Liver (tissue), 9 donors: Measurements from ENCODE around the gene C1QTNF12. TPM values are rescaled to one million over a fixed set of nuclear protein-coding genes. Genes with fewer than 3 reads are reported as not detected.

Experiments used
- DNase-seq: peaks from one replicate; pipeline ENCODE4 v3.0.0-alpha.2; 2017; ENCODE audit warnings: low spot score
- H3K27ac ChIP-seq, 2 donors: one replicate each; pipeline ENCODE4 v1.7.0; 2013; ENCODE audit warnings: inconsistent platforms in 2 of 2, low read length in 2 of 2, control low read depth in 1 of 2, low read depth in 1 of 2, mild to moderate bottlenecking in 1 of 2
- H3K27me3 ChIP-seq, 4 donors: one replicate each; pipeline versions ENCODE4 v1.6.1 to v1.7.0; 2013; ENCODE audit warnings: low read length in 3 of 4, inconsistent platforms in 1 of 4, mild to moderate bottlenecking in 1 of 4, moderate library complexity in 1 of 4; ENCODE audit not compliant: control insufficient read depth in 4 of 4, insufficient read depth in 4 of 4
- H3K36me3 ChIP-seq, 4 donors: one replicate each; pipeline versions ENCODE4 v1.6.1 to v1.7.0; 2013; ENCODE audit warnings: low read length in 3 of 4, mild to moderate bottlenecking in 3 of 4, low read depth in 1 of 4, moderate library complexity in 1 of 4; ENCODE audit not compliant: control insufficient read depth in 4 of 4, insufficient read depth in 3 of 4
- H3K4me1 ChIP-seq, 4 donors: one replicate each; pipeline versions ENCODE4 v1.6.1 to v1.7.0; 2013; ENCODE audit warnings: low read length in 3 of 4, mild to moderate bottlenecking in 3 of 4, moderate library complexity in 1 of 4; ENCODE audit not compliant: control insufficient read depth in 4 of 4, insufficient read depth in 4 of 4
- H3K4me3 ChIP-seq, 3 donors: one replicate each; pipeline versions ENCODE4 v1.6.1 to v1.7.0; 2013; ENCODE audit warnings: low read length in 3 of 3, control low read depth in 1 of 3, low read depth in 1 of 3, mild to moderate bottlenecking in 1 of 3
- H3K9ac ChIP-seq, 2 donors: one replicate each; pipeline ENCODE4 v1.7.0; 2013; ENCODE audit warnings: low read length in 2 of 2, mild to moderate bottlenecking in 2 of 2, moderate library complexity in 2 of 2, control low read depth in 1 of 2, low read depth in 1 of 2
- H3K9me3 ChIP-seq, 4 donors: one replicate each; pipeline versions ENCODE4 v1.6.1 to v1.7.0; 2013; ENCODE audit warnings: low read length in 3 of 4; ENCODE audit not compliant: control insufficient read depth in 4 of 4
- EGR1 ChIP-seq, 2 donors: IDR thresholded peaks; 2 replicates each; pipeline ENCODE4 v1.6.1; 2016 to 2018; ENCODE audit warnings: antibody characterized with exemption in 2 of 2, low read depth in 2 of 2
- FOXA1 ChIP-seq: IDR thresholded peaks from 2 replicates; pipeline ENCODE4 v1.6.1; 2016; ENCODE audit warnings: antibody characterized with exemption
- FOXA2 ChIP-seq: IDR thresholded peaks from 2 replicates; pipeline ENCODE4 v1.6.1; 2016; ENCODE audit warnings: antibody characterized with exemption
- GABPA ChIP-seq, 2 donors: IDR thresholded peaks in 1 of 2; conservative IDR thresholded peaks in 1 of 2; 2 replicates each; pipeline ENCODE4 v1.6.1; 2016; ENCODE audit warnings: antibody characterized with exemption in 2 of 2, mild to moderate bottlenecking in 1 of 2, moderate library complexity in 1 of 2
- HNF4A ChIP-seq, 2 donors: conservative IDR thresholded peaks; 2 replicates each; pipeline ENCODE4 v1.6.1; 2016; ENCODE audit warnings: antibody characterized with exemption in 2 of 2, mild to moderate bottlenecking in 2 of 2
- HNF4G ChIP-seq: IDR thresholded peaks from 2 replicates; pipeline ENCODE4 v1.6.1; 2016; ENCODE audit warnings: antibody characterized with exemption
- JUND ChIP-seq, 2 donors: IDR thresholded peaks; 2 replicates each; pipeline ENCODE4 v1.6.1; 2016; ENCODE audit warnings: antibody characterized with exemption in 2 of 2
- NR2F2 ChIP-seq: IDR thresholded peaks from 2 replicates; pipeline ENCODE4 v1.6.1; 2016; ENCODE audit warnings: antibody characterized with exemption
- RAD21 ChIP-seq, 2 donors: IDR thresholded peaks; 2 replicates each; pipeline ENCODE4 v1.6.1; 2016; ENCODE audit warnings: antibody characterized with exemption in 2 of 2, mild to moderate bottlenecking in 2 of 2
- RXRA ChIP-seq, 2 donors: IDR thresholded peaks; 2 replicates each; pipeline ENCODE4 v1.6.1; 2017 to 2018; ENCODE audit warnings: antibody characterized with exemption in 2 of 2, mild to moderate bottlenecking in 1 of 2
- SP1 ChIP-seq: IDR thresholded peaks from 2 replicates; pipeline ENCODE4 v1.6.1; 2018; ENCODE audit warnings: antibody characterized with exemption, mild to moderate bottlenecking
- TAF1 ChIP-seq: conservative IDR thresholded peaks from 2 replicates; pipeline ENCODE4 v1.6.1; 2016; ENCODE audit warnings: antibody characterized with exemption, mild to moderate bottlenecking
- YY1 ChIP-seq: IDR thresholded peaks from 2 replicates; pipeline ENCODE4 v1.6.1; 2016; ENCODE audit warnings: antibody characterized with exemption, mild to moderate bottlenecking
- WGBS: extraction: QIAGEN DNeasy Blood & Tissue Kit; methylation state at CpG from one replicate; pipeline ENCODE4 v1.1.7; 2013; 5-methylcytosine and 5-hydroxymethylcytosine counted together
- polyA plus RNA-seq, 2 donors: library from polyadenylated mRNA; stranded (reverse) in 1 of 2; unstranded in 1 of 2; fragments of 200-250 nt in 1 of 2; fragments of >200 nt in 1 of 2; fragmentation: Nextera tagmentation in 1 of 2; extraction: Ambion mirVana in 1 of 2; gene quantifications; one replicate each; pipeline versions ENCODE4 v1.2.1 to v1.2.3, GENCODE V29; 2013 to 2015
- total RNA-seq, 2 donors: library from RNA; depleted of rRNA; stranded (reverse); fragments of >200 nt; gene quantifications; one replicate each; pipeline ENCODE4 v1.2.3, GENCODE V29; 2014
- TF ChIP-seq, protein P1 (sequence below): IDR thresholded peaks from 2 replicates; pipeline ENCODE4 v1.6.1; 2016; ENCODE audit warnings: antibody characterized with exemption
- TF ChIP-seq, protein P2 (sequence below): IDR thresholded peaks from 2 replicates; pipeline ENCODE4 v1.6.1; 2016; ENCODE audit warnings: antibody characterized with exemption
- TF ChIP-seq, protein P3 (sequence below): IDR thresholded peaks from 2 replicates; pipeline ENCODE4 v1.6.1; 2016; ENCODE audit warnings: antibody characterized with exemption, mild to moderate bottlenecking
- TF ChIP-seq, protein P4 (sequence below): IDR thresholded peaks from 2 replicates; pipeline ENCODE4 v1.6.1; 2016; ENCODE audit warnings: antibody characterized with exemption
- TF ChIP-seq, protein P5 (sequence below): fragments of 150-350 bp; IDR thresholded peaks from 2 replicates; pipeline ENCODE4 v1.5.1; 2017; ENCODE audit warnings: improper control_type of control experiment, low read depth, low read length; ENCODE audit not compliant: missing input control
- donor health status: healthy.
- donor health status: healthy.
- donor health status: healthy.
- donor health status: healthy.
- donor health status: healthy.

Gene C1QTNF12
- total and polyA plus RNA-seq, 4 donors = 0.39 to 0.40 TPM; not detected in 2

DNA sequence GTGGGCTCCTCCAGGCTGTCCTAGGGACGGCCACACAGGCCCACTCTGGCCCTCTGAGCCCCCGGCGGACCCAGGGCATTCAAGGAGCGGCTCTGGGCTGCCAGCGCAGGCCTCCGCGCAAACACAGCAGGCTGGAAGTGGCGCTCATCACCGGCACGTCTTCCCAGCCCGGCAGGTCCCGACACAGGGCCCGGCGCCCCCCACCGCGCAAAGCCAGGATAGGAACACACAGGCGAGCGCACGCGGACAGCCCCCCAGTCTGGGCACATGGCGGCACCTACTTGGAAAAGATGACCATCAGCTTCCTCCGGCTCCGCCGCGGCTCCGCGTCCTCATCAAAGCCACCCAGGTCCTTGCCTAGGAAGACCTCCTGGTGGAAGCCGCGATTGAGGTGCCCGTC is 18.3 kb downstream of the C1QTNF12 start:
- H3K27me3 ChIP-seq = no peaks in the 10 kb centered on the region
- no peaks in the 10 kb centered on the region for H3K9me3 ChIP-seq
- no peak overlapping the region for H3K4me3 ChIP-seq
- TF ChIP-seq NR2F2 (no peak), FOXA2 (no peak), JUND (IDR thresholded peaks at IDR 0.05) (no peak), RXRA (IDR thresholded peaks at IDR 0.05) (no peak), HNF4G (no peak), EGR1 (IDR thresholded peaks at IDR 0.05; ENCODE audit: low read depth in 2 of 2) (no peak), YY1 (no peak), TAF1 (no peak), SP1 (no peak), HNF4A (conservative IDR thresholded peaks at IDR 0.05) (no peak), RAD21 (IDR thresholded peaks at IDR 0.05) (no peak), GABPA (IDR thresholded peaks at IDR 0.05 in 1 of 2, conservative IDR thresholded peaks at IDR 0.05 in 1 of 2) (no peak), FOXA1 (no peak)
- TF ChIP-seq, protein P1, sequence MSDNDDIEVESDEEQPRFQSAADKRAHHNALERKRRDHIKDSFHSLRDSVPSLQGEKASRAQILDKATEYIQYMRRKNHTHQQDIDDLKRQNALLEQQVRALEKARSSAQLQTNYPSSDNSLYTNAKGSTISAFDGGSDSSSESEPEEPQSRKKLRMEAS = no peak
- TF ChIP-seq, protein P2, sequence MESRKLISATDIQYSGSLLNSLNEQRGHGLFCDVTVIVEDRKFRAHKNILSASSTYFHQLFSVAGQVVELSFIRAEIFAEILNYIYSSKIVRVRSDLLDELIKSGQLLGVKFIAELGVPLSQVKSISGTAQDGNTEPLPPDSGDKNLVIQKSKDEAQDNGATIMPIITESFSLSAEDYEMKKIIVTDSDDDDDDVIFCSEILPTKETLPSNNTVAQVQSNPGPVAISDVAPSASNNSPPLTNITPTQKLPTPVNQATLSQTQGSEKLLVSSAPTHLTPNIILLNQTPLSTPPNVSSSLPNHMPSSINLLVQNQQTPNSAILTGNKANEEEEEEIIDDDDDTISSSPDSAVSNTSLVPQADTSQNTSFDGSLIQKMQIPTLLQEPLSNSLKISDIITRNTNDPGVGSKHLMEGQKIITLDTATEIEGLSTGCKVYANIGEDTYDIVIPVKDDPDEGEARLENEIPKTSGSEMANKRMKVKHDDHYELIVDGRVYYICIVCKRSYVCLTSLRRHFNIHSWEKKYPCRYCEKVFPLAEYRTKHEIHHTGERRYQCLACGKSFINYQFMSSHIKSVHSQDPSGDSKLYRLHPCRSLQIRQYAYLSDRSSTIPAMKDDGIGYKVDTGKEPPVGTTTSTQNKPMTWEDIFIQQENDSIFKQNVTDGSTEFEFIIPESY = no peak
- TF ChIP-seq, protein P3, sequence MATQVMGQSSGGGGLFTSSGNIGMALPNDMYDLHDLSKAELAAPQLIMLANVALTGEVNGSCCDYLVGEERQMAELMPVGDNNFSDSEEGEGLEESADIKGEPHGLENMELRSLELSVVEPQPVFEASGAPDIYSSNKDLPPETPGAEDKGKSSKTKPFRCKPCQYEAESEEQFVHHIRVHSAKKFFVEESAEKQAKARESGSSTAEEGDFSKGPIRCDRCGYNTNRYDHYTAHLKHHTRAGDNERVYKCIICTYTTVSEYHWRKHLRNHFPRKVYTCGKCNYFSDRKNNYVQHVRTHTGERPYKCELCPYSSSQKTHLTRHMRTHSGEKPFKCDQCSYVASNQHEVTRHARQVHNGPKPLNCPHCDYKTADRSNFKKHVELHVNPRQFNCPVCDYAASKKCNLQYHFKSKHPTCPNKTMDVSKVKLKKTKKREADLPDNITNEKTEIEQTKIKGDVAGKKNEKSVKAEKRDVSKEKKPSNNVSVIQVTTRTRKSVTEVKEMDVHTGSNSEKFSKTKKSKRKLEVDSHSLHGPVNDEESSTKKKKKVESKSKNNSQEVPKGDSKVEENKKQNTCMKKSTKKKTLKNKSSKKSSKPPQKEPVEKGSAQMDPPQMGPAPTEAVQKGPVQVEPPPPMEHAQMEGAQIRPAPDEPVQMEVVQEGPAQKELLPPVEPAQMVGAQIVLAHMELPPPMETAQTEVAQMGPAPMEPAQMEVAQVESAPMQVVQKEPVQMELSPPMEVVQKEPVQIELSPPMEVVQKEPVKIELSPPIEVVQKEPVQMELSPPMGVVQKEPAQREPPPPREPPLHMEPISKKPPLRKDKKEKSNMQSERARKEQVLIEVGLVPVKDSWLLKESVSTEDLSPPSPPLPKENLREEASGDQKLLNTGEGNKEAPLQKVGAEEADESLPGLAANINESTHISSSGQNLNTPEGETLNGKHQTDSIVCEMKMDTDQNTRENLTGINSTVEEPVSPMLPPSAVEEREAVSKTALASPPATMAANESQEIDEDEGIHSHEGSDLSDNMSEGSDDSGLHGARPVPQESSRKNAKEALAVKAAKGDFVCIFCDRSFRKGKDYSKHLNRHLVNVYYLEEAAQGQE = no peak
- TF ChIP-seq, protein P4, sequence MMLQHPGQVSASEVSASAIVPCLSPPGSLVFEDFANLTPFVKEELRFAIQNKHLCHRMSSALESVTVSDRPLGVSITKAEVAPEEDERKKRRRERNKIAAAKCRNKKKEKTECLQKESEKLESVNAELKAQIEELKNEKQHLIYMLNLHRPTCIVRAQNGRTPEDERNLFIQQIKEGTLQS = no peak
- TF ChIP-seq, protein P5, sequence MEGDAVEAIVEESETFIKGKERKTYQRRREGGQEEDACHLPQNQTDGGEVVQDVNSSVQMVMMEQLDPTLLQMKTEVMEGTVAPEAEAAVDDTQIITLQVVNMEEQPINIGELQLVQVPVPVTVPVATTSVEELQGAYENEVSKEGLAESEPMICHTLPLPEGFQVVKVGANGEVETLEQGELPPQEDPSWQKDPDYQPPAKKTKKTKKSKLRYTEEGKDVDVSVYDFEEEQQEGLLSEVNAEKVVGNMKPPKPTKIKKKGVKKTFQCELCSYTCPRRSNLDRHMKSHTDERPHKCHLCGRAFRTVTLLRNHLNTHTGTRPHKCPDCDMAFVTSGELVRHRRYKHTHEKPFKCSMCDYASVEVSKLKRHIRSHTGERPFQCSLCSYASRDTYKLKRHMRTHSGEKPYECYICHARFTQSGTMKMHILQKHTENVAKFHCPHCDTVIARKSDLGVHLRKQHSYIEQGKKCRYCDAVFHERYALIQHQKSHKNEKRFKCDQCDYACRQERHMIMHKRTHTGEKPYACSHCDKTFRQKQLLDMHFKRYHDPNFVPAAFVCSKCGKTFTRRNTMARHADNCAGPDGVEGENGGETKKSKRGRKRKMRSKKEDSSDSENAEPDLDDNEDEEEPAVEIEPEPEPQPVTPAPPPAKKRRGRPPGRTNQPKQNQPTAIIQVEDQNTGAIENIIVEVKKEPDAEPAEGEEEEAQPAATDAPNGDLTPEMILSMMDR = no peak
- peaks cover 14 to 27% (median 21%) of the 10 kb centered on the region in 4 donors for H3K4me1 ChIP-seq
- no peak for DNase-seq
- 97% methylated on average over 30 of the region's 30 CpGs for WGBS
- no peak overlapping the region for H3K9ac ChIP-seq
- no peak overlapping the region for H3K27ac ChIP-seq
- H3K36me3 ChIP-seq = peaks cover 7 to 33% (median 20%) of the 10 kb centered on the region in 4 donors
